ENCODE measurements around the gene DDX10. TPM values are rescaled to one million over a fixed set of nuclear protein-coding genes. Genes with fewer than 3 reads are reported as not detected.

DDX10 gene
- total RNA-seq, 4 donors from 2014 or later: 5.5 to 25.0 (median 17.5) TPM

DNA sequence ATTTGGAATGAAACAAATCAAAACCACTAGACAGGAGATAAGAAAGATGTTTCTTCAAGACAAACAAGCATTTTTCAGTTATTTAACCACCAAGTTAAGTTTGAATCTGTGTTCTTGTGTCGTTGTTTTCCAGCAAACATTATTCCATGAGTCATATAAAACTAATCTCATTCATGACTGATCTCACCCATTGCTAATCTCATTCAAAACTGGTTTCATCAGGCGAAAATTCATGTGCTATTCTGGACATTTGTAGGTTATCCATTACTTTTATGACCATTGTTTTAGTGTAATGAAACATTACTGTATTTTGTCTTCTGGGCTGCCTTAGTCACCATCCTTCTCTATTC lies 221.8 kb downstream of the DDX10 start:
- TF ChIP-seq, protein P1, sequence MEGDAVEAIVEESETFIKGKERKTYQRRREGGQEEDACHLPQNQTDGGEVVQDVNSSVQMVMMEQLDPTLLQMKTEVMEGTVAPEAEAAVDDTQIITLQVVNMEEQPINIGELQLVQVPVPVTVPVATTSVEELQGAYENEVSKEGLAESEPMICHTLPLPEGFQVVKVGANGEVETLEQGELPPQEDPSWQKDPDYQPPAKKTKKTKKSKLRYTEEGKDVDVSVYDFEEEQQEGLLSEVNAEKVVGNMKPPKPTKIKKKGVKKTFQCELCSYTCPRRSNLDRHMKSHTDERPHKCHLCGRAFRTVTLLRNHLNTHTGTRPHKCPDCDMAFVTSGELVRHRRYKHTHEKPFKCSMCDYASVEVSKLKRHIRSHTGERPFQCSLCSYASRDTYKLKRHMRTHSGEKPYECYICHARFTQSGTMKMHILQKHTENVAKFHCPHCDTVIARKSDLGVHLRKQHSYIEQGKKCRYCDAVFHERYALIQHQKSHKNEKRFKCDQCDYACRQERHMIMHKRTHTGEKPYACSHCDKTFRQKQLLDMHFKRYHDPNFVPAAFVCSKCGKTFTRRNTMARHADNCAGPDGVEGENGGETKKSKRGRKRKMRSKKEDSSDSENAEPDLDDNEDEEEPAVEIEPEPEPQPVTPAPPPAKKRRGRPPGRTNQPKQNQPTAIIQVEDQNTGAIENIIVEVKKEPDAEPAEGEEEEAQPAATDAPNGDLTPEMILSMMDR (IDR thresholded peaks at IDR 0.05): no peak
- TF ChIP-seq POLR2A (IDR thresholded peaks at IDR 0.05): no peak
- H3K4me3 ChIP-seq: no peak overlapping the region
- DNase-seq: no peak
- no peaks in the 10 kb centered on the region for H3K9me3 ChIP-seq
- 75 to 84% methylated on average over 2 of the region's 2 CpGs for WGBS, 2 donors
- no peak overlapping the region for H3K27ac ChIP-seq
- H3K36me3 ChIP-seq: no peaks in the 10 kb centered on the region
- peaks cover 0 to 12% (median 0%) of the 10 kb centered on the region in 3 donors for H3K4me1 ChIP-seq
- no peaks in the 10 kb centered on the region for H3K27me3 ChIP-seq
- intact Hi-C loops (cut with DNase I): no loop called here

DNA sequence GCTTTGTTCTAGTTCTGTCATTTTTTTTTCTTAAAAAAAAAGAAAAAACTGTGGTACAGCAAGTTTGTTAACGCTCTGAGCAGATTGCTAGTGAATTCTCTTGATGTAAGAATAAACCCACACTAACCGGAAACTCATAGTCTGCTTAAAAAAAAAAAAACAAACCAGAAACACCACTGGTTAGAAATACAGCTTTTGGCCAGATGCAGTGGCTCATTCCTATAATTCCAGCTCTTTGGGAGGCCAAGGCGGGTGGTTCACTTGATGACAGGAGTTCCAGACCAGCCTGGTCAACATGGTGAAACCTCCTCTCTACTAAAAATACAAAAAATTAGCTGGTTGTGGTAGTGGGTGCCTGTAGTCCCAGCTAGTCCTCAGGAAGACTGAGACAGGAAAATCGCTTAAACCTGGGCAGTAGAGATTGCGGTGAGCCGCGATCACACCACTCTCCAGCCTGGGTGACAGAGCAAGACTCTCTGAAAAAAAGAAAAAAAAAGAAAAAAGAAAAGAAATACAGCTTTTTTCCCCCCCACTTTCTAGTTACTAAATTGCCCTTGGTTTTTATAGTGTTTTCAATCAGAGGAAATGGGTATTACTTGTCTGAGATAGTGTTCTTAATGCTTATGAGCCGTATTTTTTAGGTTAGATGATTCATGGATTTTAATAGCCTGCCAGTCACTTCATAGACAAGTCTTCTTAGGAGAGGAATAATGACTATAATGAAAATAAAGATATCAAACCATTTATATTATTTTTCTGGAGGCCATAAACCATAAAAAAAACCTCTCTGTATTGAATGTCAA lies 222.8 kb downstream of the DDX10 start:
- no peaks in the 10 kb centered on the region for H3K36me3 ChIP-seq
- H3K9me3 ChIP-seq: no peaks in the 10 kb centered on the region
- TF ChIP-seq, protein P1 (IDR thresholded peaks at IDR 0.05): no peak
- WGBS, 2 donors: 91 to 97% methylated on average over 8 of the region's 8 CpGs
- DNase-seq: no peak
- peaks cover 0 to 12% (median 0%) of the 10 kb centered on the region in 3 donors for H3K4me1 ChIP-seq
- H3K4me3 ChIP-seq: no peak overlapping the region
- no peaks in the 10 kb centered on the region for H3K27me3 ChIP-seq
- intact Hi-C loops (cut with DNase I): no loop called here
- no peak overlapping the region for H3K27ac ChIP-seq

DNA sequence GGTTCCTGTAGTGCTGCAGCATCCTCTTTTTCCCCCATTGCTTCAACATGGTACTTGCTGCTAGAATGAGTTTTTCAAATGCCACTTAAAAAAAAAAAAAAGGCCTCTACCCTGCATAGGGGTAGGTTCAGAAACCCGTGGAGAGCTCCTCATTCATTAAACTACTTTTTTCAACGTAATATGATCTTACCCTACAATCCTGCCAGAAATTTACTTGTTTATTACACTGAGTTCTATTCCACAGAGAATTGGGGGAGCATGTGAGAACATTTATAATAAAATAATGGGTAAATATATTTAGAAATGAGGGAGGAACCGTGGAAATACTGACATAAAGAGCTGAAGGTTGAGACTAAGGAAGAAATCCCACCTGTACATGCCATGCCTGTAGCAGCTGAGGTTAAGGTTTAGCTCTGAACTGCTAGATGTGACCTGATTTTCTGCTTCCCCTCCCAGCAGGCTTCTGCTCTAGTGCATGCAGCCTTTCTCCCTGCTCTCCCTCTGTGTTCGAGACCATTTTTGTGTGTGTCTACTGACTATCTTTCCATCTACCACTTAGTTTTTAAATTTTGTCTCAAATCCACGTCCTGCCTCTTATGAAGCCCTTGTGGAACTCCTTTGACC lies 225.7 kb downstream of the DDX10 start:
- Histone ChIP-seq H3K4me3 (no peak overlapping the region), H3K4me1 (peaks cover 0 to 15% (median 0%) of the 10 kb centered on the region in 3 donors), H3K36me3 (no peaks in the 10 kb centered on the region), H3K9me3 (no peaks in the 10 kb centered on the region), H3K27me3 (no peaks in the 10 kb centered on the region), H3K27ac (no peak overlapping the region)
- TF ChIP-seq, protein P1 (IDR thresholded peaks at IDR 0.05): no peak
- no peak for TF ChIP-seq POLR2A (IDR thresholded peaks at IDR 0.05)
- DNase-seq: no peak
- intact Hi-C loops (cut with DNase I): no loop called here
- WGBS, 2 donors: 74 to 81% methylated on average over 5 of the region's 5 CpGs

DNA sequence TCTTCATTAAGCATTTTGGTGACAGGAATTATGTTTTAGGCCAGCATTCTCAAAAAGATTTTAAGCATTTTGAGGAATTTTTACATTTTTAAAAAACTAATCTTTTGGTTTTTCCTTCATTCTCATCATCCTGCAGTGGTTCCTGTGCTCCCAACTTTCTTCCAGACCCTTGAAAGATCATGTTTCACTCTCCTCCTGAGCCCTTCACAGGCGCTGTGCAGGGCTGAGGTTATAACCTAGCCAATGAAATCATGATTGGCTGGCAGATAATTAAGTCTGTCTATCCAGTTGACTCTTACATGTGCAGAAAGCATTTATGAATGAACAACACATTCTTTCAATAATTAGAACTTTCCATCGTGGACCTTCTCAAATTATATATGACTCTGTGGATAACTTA lies 226.3 kb downstream of the DDX10 start:
- WGBS, 2 donors: 95 to 97% methylated on average over 2 of the region's 2 CpGs

More for the DNA sequence above, 226.3 kb downstream of the DDX10 start:
- intact Hi-C loops (cut with DNase I): no loop called here
- no peak overlapping the region for H3K27ac ChIP-seq
- H3K4me3 ChIP-seq: no peak overlapping the region
- DNase-seq: no peak
- TF ChIP-seq POLR2A (IDR thresholded peaks at IDR 0.05): no peak
- TF ChIP-seq, protein P1 (IDR thresholded peaks at IDR 0.05): no peak
- peaks cover 0 to 17% (median 0%) of the 10 kb centered on the region in 3 donors for H3K4me1 ChIP-seq
- H3K27me3 ChIP-seq: no peaks in the 10 kb centered on the region
- H3K36me3 ChIP-seq: no peaks in the 10 kb centered on the region
- no peaks in the 10 kb centered on the region for H3K9me3 ChIP-seq

Data from esophagus squamous epithelium (tissue), 5 donors.